OCI-LY3 (cell line): ENCODE results near the gene POLK.

ENCODE experiments used
- H2AFZ ChIP-seq: fragments of 200-600, 300-600 bp; shearing (Covaris generic); 2 replicates; pipeline ENCODE4 v1.6.0; 2014; ENCODE audit warnings: antibody characterized with exemption, low read depth, low read length
- H3K27ac ChIP-seq: fragments of 200-600, 300-600 bp; sonication (generic); 2 replicates; pipeline ENCODE4 v1.5.1; 2014; ENCODE audit warnings: mild to moderate bottlenecking, low read length, moderate library complexity, mixed read lengths
- H3K27me3 ChIP-seq: fragments of 200-600, 300-600 bp; sonication (generic); 2 replicates; pipeline ENCODE4 v1.6.1; 2014; ENCODE audit warnings: low read depth, low read length, mixed read lengths
- H3K36me3 ChIP-seq: fragments of 200-600, 300-600 bp; sonication (generic); replicated peaks from 2 replicates; pipeline ENCODE3; 2014; ENCODE audit warnings: low read depth, low read length, mixed read lengths
- H3K4me1 ChIP-seq: fragments of 300-600, 200-600 bp; sonication (generic); 2 replicates; pipeline ENCODE4 v1.6.1; 2014; ENCODE audit warnings: low read length, mixed read lengths
- H3K4me2 ChIP-seq: fragments of 200-600, 300-600 bp; sonication (generic); 2 replicates; pipeline ENCODE4 v1.6.1; 2014; ENCODE audit warnings: low read length, mixed read lengths
- H3K4me3 ChIP-seq: fragments of 300-600, 200-600 bp; sonication (generic); 2 replicates; pipeline ENCODE4 v1.5.1; 2014; ENCODE audit warnings: antibody characterized with exemption, mild to moderate bottlenecking, low read length, moderate library complexity
- H3K79me2 ChIP-seq: fragments of 300-600, 200-600 bp; shearing (Covaris generic); 2 replicates; pipeline ENCODE4 v1.6.1; 2014; ENCODE audit warnings: mild to moderate bottlenecking, low read length, mixed read lengths
- H3K9ac ChIP-seq: fragments of 300-600, 200-600 bp; shearing (Covaris generic); 2 replicates; pipeline ENCODE4 v1.6.0; 2014; ENCODE audit warnings: mild to moderate bottlenecking, low read length, moderate library complexity
- H3K9me3 ChIP-seq: fragments of 200-600, 300-600 bp; shearing (Covaris generic); 2 replicates; pipeline ENCODE4 v1.6.1; 2014; ENCODE audit warnings: low read length, mixed read lengths; ENCODE audit not compliant: insufficient read depth
- H4K20me1 ChIP-seq: fragments of 200-600, 300-600 bp; sonication (generic); 2 replicates; pipeline ENCODE4 v1.6.1; 2016; ENCODE audit warnings: low read length, mixed read lengths; ENCODE audit not compliant: insufficient read depth
- EZH2phosphoT487 ChIP-seq: fragments of 200-600 bp; shearing (Covaris generic); IDR thresholded peaks from 2 replicates; pipeline ENCODE4 v1.6.1; 2018; ENCODE audit warnings: antibody characterized with exemption, mixed run types, low read depth
- TF ChIP-seq, protein P1 (sequence below): fragments of 200-600, 300-600 bp; sonication (generic); IDR thresholded peaks from 2 replicates; pipeline ENCODE4 v1.5.1; 2014; ENCODE audit warnings: antibody characterized with exemption, low read length, low read depth

Gene POLK

DNA sequence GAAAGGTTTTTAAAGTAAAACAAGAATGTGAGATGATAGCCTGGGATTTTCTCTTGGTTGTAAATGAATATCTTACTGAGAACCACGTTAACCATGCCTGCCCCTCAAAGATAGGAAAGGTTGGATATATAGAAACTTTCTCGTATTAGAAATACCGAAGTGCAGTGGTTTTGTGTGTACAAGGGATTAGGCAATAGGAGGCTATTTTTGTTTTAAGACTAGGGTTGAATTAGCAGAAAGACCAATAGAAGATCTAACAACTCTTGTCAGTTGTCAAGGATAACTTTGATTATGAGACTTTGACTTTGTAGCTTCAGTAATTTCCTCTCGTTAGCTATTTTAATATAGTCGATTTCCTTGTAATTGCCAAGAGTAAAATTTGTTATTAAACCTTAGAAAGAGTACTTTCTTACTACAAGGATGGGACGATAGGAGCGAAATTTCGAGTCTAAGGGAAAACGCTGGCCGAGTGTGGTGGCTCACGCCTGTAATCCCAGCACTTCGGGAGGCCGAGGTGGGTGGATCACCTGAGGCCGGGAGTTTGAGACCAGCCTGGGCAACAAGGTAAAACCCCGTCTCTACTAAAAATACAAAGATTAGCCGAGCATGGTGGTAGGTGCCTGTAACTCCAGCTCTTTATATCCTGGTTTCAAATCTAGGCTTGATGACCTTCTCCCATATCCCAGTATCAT is 838 bp downstream of the POLK start:
- Histone ChIP-seq H3K36me3 (peaks cover 3% of the 10 kb centered on the region), H2AFZ (peak overlapping the region; percentile 67), H3K4me3 (peak overlapping the region; percentile 88), H3K27me3 (no peaks in the 10 kb centered on the region), H3K4me1 (peaks cover 27% of the 10 kb centered on the region), H3K79me2 (peaks cover 93% of the 10 kb centered on the region), H3K9me3 (no peaks in the 10 kb centered on the region), H4K20me1 (no peaks in the 10 kb centered on the region; the same call in 1 of the 2 replicates), H3K27ac (peak overlapping the region; percentile 74), H3K4me2 (peak overlapping the region; percentile 87), H3K9ac (peak overlapping the region; percentile 85)
- TF ChIP-seq EZH2phosphoT487, result no peak
- TF ChIP-seq, protein P1, sequence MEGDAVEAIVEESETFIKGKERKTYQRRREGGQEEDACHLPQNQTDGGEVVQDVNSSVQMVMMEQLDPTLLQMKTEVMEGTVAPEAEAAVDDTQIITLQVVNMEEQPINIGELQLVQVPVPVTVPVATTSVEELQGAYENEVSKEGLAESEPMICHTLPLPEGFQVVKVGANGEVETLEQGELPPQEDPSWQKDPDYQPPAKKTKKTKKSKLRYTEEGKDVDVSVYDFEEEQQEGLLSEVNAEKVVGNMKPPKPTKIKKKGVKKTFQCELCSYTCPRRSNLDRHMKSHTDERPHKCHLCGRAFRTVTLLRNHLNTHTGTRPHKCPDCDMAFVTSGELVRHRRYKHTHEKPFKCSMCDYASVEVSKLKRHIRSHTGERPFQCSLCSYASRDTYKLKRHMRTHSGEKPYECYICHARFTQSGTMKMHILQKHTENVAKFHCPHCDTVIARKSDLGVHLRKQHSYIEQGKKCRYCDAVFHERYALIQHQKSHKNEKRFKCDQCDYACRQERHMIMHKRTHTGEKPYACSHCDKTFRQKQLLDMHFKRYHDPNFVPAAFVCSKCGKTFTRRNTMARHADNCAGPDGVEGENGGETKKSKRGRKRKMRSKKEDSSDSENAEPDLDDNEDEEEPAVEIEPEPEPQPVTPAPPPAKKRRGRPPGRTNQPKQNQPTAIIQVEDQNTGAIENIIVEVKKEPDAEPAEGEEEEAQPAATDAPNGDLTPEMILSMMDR, result no peak

DNA sequence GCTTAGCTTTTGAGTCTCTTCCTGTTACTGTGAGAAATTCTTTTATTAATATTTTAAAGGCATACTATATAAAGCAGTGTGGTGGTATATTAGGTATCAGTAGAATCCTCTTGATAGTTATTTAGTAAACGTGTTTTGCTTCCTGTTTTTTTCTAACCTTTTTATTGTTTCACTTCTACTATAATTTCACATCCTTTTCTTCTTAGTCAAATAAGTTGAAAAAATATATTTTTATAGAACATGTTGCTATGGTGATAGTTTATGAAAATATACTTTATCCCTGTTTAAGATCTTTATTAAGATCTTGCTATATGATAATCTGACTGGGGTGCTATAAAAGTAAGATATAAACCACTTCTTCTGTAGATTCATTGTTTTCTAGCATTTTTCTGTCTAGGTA is 2.1 kb downstream of the POLK start:
- Histone ChIP-seq H3K79me2 (peaks cover 92% of the 10 kb centered on the region), H3K4me2 (peak overlapping the region; percentile 87), H3K4me3 (peak overlapping the region; percentile 88), H3K27ac (peak overlapping the region; percentile 26; the same call in 1 of the 2 replicates), H2AFZ (no peak overlapping the region), H3K9me3 (no peaks in the 10 kb centered on the region), H3K4me1 (peaks cover 26% of the 10 kb centered on the region), H4K20me1 (no peaks in the 10 kb centered on the region), H3K9ac (no peak overlapping the region), H3K27me3 (no peaks in the 10 kb centered on the region), H3K36me3 (peaks cover 8% of the 10 kb centered on the region)
- no peak for TF ChIP-seq EZH2phosphoT487
- TF ChIP-seq, protein P1, result no peak

- H3K4me3 ChIP-seq, result no peak overlapping the region
- H3K27me3 ChIP-seq, result no peaks in the 10 kb centered on the region
- H3K27ac ChIP-seq, result no peak overlapping the region
- H3K9me3 ChIP-seq, result peaks cover 5% of the 10 kb centered on the region; the same call in 1 of the 2 replicates
- H3K79me2 ChIP-seq, result peaks cover 92% of the 10 kb centered on the region
- H4K20me1 ChIP-seq, result no peaks in the 10 kb centered on the region
- no peak for TF ChIP-seq EZH2phosphoT487
- TF ChIP-seq, protein P1, result no peak
- peaks cover 21% of the 10 kb centered on the region for H3K4me1 ChIP-seq
- H3K9ac ChIP-seq, result no peak overlapping the region
- no peak overlapping the region for H2AFZ ChIP-seq
- peaks cover 13% of the 10 kb centered on the region for H3K36me3 ChIP-seq
- peak overlapping the region; percentile 87 for H3K4me2 ChIP-seq
Measured at GRCh38 chr5:75514323-75514722, 2.6 kb downstream of the POLK start.

DNA sequence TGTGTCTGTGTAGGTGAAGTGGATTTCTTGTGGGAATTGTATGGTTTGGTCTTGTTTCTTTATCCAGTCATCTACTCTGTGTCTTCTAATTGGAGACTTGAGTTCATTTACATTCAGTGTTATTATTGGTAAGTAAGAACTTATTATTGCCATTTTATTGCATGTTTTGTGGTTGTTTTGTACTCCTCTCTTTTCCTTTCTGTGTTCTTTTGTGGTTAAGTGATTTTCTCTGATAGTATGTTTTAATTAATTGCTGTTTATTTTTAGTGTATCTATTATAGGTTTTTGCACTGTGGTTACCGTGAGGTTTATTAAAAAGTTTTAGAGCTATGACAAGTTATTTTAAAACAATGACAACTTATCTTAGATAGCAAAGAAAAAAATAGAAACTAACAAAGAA is 8.1 kb downstream of the POLK start:
- no peak overlapping the region for H3K4me3 ChIP-seq
- H3K4me2 ChIP-seq, result no peak overlapping the region
- peaks cover 4% of the 10 kb centered on the region; the same call in 1 of the 2 replicates for H4K20me1 ChIP-seq
- no peak overlapping the region for H3K27ac ChIP-seq
- H3K27me3 ChIP-seq, result no peaks in the 10 kb centered on the region
- H3K9me3 ChIP-seq, result peaks cover 25% of the 10 kb centered on the region; the same call in 1 of the 2 replicates
- no peak overlapping the region for H3K9ac ChIP-seq
- H2AFZ ChIP-seq, result no peak overlapping the region
- TF ChIP-seq EZH2phosphoT487, result no peak
- TF ChIP-seq, protein P1, result no peak
- H3K36me3 ChIP-seq, result peaks cover 49% of the 10 kb centered on the region
- peaks cover 87% of the 10 kb centered on the region for H3K79me2 ChIP-seq
- H3K4me1 ChIP-seq, result peaks cover 14% of the 10 kb centered on the region
